GM12873 (cell line): ENCODE data around the gene RASAL2.

Source experiments
- CTCF ChIP-seq: IDR thresholded peaks from 2 replicates; pipeline ENCODE4 v1.5.1; 2012; ENCODE audit warnings: low read depth, mild to moderate bottlenecking, moderate library complexity, low read length, control low read depth; ENCODE audit not compliant: insufficient read depth; ENCODE audit errors: missing control alignments

RASAL2 gene

GRCh38 chr1:178122283-178122682 is 28.4 kb downstream of the RASAL2 start:
- TF ChIP-seq CTCF: no peak

GRCh38 chr1:178124115-178124514 is 30.2 kb downstream of the RASAL2 start:
- no peak for TF ChIP-seq CTCF

GRCh38 chr1:178126261-178126660 is 32.4 kb downstream of the RASAL2 start:
- TF ChIP-seq CTCF: no peak

- TF ChIP-seq CTCF: no peak
Measured at GRCh38 chr1:178126741-178127185, 32.9 kb downstream of the RASAL2 start.

GRCh38 chr1:178127482-178128191 is 33.7 kb downstream of the RASAL2 start:
- no peak for TF ChIP-seq CTCF

GRCh38 chr1:178133239-178133989 is 39.5 kb downstream of the RASAL2 start:
- no peak for TF ChIP-seq CTCF

GRCh38 chr1:178134061-178134460 is 40.2 kb downstream of the RASAL2 start:
- TF ChIP-seq CTCF: no peak
